Neural progenitor cell (in vitro differentiated cells): ENCODE data around the gene TRAPPC5. TPM values are rescaled to one million over a fixed set of nuclear protein-coding genes. Genes with fewer than 3 reads are reported as not detected.

Source experiments
- DNase-seq: peaks from one replicate; pipeline ENCODE4 v3.0.0-alpha.2; 2016; ENCODE audit warnings: low spot score
- H2AFZ ChIP-seq: fragments of 200-600 bp; sonication (generic); replicated peaks from 2 replicates; pipeline ENCODE4 v1.6.1; 2016; ENCODE audit warnings: antibody characterized with exemption
- H3F3A ChIP-seq: fragments of 200-600 bp; sonication (generic); 2 replicates; pipeline ENCODE4 v1.6.1; 2016; ENCODE audit warnings: antibody characterized with exemption, low read depth
- H3K27ac ChIP-seq: fragments of 200-600 bp; sonication (generic); 2 replicates; pipeline ENCODE4 v1.5.1; 2016; ENCODE audit warnings: mild to moderate bottlenecking
- H3K27me3 ChIP-seq: fragments of 200-600 bp; sonication (generic); 2 replicates; pipeline ENCODE4 v1.6.1; 2016; ENCODE audit warnings: mild to moderate bottlenecking, moderate library complexity
- H3K36me3 ChIP-seq: fragments of 200-600 bp; sonication (generic); 2 replicates; pipeline ENCODE4 v1.5.1; 2016
- H3K4me1 ChIP-seq: fragments of 200-600 bp; sonication (generic); 2 replicates; pipeline ENCODE4 v1.6.1; 2016; ENCODE audit warnings: mixed run types
- H3K4me2 ChIP-seq: fragments of 200-600 bp; sonication (generic); 2 replicates; pipeline ENCODE4 v1.6.1; 2016
- H3K4me3 ChIP-seq: fragments of 200-600 bp; sonication (generic); 2 replicates; pipeline ENCODE4 v1.5.1; 2016
- H3K79me2 ChIP-seq: fragments of 200-600 bp; sonication (generic); 2 replicates; pipeline ENCODE4 v1.6.1; 2016; ENCODE audit warnings: low read depth
- H3K9ac ChIP-seq: fragments of 200-600 bp; sonication (generic); 2 replicates; pipeline ENCODE4 v1.6.1; 2016
- H3K9me3 ChIP-seq: fragments of 200-600 bp; sonication (generic); 2 replicates; pipeline ENCODE4 v1.5.1; 2016; ENCODE audit warnings: low read depth
- H4K20me1 ChIP-seq: fragments of 200-600 bp; sonication (generic); 2 replicates; pipeline ENCODE4 v1.6.1; 2016; ENCODE audit warnings: low read depth
- H3K27ac Mint-ChIP-seq: 3 replicates; pipeline ENCODE4 v1.8.0; 2021; ENCODE audit warnings: mixed read lengths
- H3K27me3 Mint-ChIP-seq: 2 replicates; pipeline ENCODE4 v1.8.0; 2022; ENCODE audit warnings: low read depth, mild to moderate bottlenecking, inconsistent platforms, moderate library complexity, mixed read lengths; ENCODE audit not compliant: insufficient read depth
- H3K36me3 Mint-ChIP-seq: 3 replicates; pipeline ENCODE4 v1.8.0; 2021; ENCODE audit warnings: mixed read lengths
- H3K4me1 Mint-ChIP-seq: 3 replicates; pipeline ENCODE4 v1.8.0; 2021; ENCODE audit warnings: mixed read lengths
- H3K4me3 Mint-ChIP-seq: 3 replicates; pipeline ENCODE4 v1.8.0; 2021; ENCODE audit warnings: mild to moderate bottlenecking, moderate library complexity, mixed read lengths
- H3K9me3 Mint-ChIP-seq: 3 replicates; pipeline ENCODE4 v1.8.0; 2020; ENCODE audit warnings: mixed read lengths
- CTCF ChIP-seq: fragments of 200-600 bp; sonication (generic); IDR thresholded peaks from 2 replicates; pipeline ENCODE4 v1.5.1; 2017; ENCODE audit warnings: antibody characterized with exemption, mild to moderate bottlenecking
- EZH2 ChIP-seq: fragments of 200-600 bp; sonication (generic); IDR thresholded peaks from 2 replicates; pipeline ENCODE4 v1.6.1; 2017; ENCODE audit warnings: antibody characterized with exemption, mild to moderate bottlenecking, moderate library complexity
- EZH2phosphoT487 ChIP-seq: fragments of 200-600 bp; sonication (generic); IDR thresholded peaks from 2 replicates; pipeline ENCODE4 v1.6.1; 2017; ENCODE audit warnings: antibody characterized with exemption
- total RNA-seq: library from RNA; depleted of rRNA; stranded (reverse); fragments of >200 nt; gene quantifications from 2 replicates; pipeline ENCODE4 v1.2.3, GENCODE V29; 2015; ENCODE audit warnings: low replicate concordance

TRAPPC5 gene
- total RNA-seq, 1 donor from 2014 or later, result 24.4 TPM

DNA sequence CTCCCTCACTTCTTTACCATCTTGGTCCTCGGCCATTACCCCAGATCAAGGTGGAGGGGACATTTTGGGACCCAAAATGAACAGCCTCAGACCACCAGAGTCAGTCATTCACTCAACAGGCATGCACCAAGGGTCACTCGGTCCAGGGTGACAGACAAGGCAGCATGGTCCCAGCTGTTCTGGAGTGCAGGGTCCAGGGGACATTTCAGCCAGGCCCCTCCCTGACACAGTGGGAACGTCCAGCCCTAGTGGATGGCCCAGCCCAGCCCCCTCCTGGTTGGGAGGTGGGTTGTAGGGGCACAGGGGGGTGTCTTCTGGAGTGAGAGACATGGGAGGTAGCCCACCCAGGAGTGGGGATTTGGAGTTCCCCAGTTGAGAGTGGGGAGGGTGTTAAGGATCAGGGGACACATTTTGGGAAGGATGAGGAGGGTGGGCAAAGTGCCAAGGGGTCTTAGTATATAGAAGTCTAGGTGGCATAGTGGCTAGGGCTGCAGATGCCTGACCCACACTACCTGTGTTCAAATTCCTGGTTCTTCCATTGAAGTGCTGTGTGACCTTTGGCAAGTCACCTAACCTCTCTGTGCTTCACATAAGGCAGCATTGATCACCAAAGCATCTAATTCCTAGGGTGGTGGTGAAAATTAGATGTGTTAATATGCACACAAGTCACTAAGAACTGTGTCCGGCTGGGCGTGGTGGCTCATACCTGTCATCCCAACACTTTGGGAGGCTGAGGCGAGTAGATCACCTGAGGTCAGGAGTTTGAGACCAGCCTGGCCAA, 23.8 kb downstream of the TRAPPC5 start:
- Mint-ChIP-seq H3K4me1 (no peaks in the 10 kb centered on the region), H3K36me3 (no peaks in the 10 kb centered on the region), H3K4me3 (no peak overlapping the region), H3K27ac (no peak overlapping the region), H3K9me3 (no peaks in the 10 kb centered on the region), H3K27me3 (peaks cover 9% of the 10 kb centered on the region)
- Histone ChIP-seq H3K27me3 (peaks cover 8% of the 10 kb centered on the region), H2AFZ (no peak overlapping the region), H3K9ac (no peak overlapping the region), H3K4me3 (no peak overlapping the region), H3K79me2 (no peaks in the 10 kb centered on the region), H3K4me1 (no peaks in the 10 kb centered on the region), H3K9me3 (no peaks in the 10 kb centered on the region), H3F3A (no peaks in the 10 kb centered on the region), H3K4me2 (no peak overlapping the region), H3K36me3 (no peaks in the 10 kb centered on the region), H4K20me1 (no peaks in the 10 kb centered on the region), H3K27ac (no peak overlapping the region)
- TF ChIP-seq EZH2, result no peak
- TF ChIP-seq CTCF, result no peak
- TF ChIP-seq EZH2phosphoT487, result no peak
- no peak for DNase-seq

GRCh38 chr19:7705387-7706187, 25.0 kb downstream of the TRAPPC5 start:
- Mint-ChIP-seq H3K4me1 (no peaks in the 10 kb centered on the region), H3K27ac (no peak overlapping the region), H3K9me3 (no peaks in the 10 kb centered on the region), H3K27me3 (peaks cover 10% of the 10 kb centered on the region), H3K4me3 (no peak overlapping the region), H3K36me3 (no peaks in the 10 kb centered on the region)
- no peak for DNase-seq
- Histone ChIP-seq H3K27me3 (no peaks in the 10 kb centered on the region), H3K27ac (no peak overlapping the region), H3K4me2 (no peak overlapping the region), H3K9me3 (no peaks in the 10 kb centered on the region), H4K20me1 (no peaks in the 10 kb centered on the region), H3K4me3 (no peak overlapping the region), H3K4me1 (no peaks in the 10 kb centered on the region), H2AFZ (no peak overlapping the region), H3K79me2 (no peaks in the 10 kb centered on the region), H3K36me3 (no peaks in the 10 kb centered on the region), H3K9ac (no peak overlapping the region), H3F3A (no peaks in the 10 kb centered on the region)
- no peak for TF ChIP-seq EZH2phosphoT487
- TF ChIP-seq CTCF, result no peak
- TF ChIP-seq EZH2, result no peak

GRCh38 chr19:7706188-7706954, 25.7 kb downstream of the TRAPPC5 start:
- Mint-ChIP-seq H3K36me3 (no peaks in the 10 kb centered on the region), H3K4me3 (no peak overlapping the region), H3K27me3 (peaks cover 13% of the 10 kb centered on the region), H3K9me3 (no peaks in the 10 kb centered on the region), H3K27ac (no peak overlapping the region), H3K4me1 (no peaks in the 10 kb centered on the region)
- DNase-seq, result no peak
- Histone ChIP-seq H3K79me2 (no peaks in the 10 kb centered on the region), H3K4me2 (no peak overlapping the region), H3K27ac (no peak overlapping the region), H3K27me3 (no peaks in the 10 kb centered on the region), H3K9ac (no peak overlapping the region), H4K20me1 (no peaks in the 10 kb centered on the region), H3K4me1 (no peaks in the 10 kb centered on the region), H3K4me3 (no peak overlapping the region), H2AFZ (no peak overlapping the region), H3K9me3 (no peaks in the 10 kb centered on the region), H3K36me3 (no peaks in the 10 kb centered on the region), H3F3A (no peaks in the 10 kb centered on the region)
- TF ChIP-seq EZH2phosphoT487 (no peak), EZH2 (no peak), CTCF (no peak)
